Activated gamma-delta T cell (primary cell): Measurements from ENCODE around the gene LRP1B.

Experiments
- DNase-seq: peaks from one replicate; lab custom pipeline; 2025; lab: John Stamatoyannopoulos, UW

The LRP1B gene

GRCh38 chr2:141440072-141440635 lies 690.7 kb downstream of the LRP1B start:
- DNase-seq, result no peak

- no peak for DNase-seq
These were observed 691.3 kb downstream of the LRP1B start for GRCh38 chr2:141439524-141439923.

- DNase-seq, result no peak
These were observed 692.3 kb downstream of the LRP1B start for GRCh38 chr2:141438536-141438935.

- no peak for DNase-seq
These were observed 693.3 kb downstream of the LRP1B start for GRCh38 chr2:141437521-141437920.

- no peak for DNase-seq
These were observed 707.7 kb downstream of the LRP1B start for GRCh38 chr2:141423124-141423523.

DNA sequence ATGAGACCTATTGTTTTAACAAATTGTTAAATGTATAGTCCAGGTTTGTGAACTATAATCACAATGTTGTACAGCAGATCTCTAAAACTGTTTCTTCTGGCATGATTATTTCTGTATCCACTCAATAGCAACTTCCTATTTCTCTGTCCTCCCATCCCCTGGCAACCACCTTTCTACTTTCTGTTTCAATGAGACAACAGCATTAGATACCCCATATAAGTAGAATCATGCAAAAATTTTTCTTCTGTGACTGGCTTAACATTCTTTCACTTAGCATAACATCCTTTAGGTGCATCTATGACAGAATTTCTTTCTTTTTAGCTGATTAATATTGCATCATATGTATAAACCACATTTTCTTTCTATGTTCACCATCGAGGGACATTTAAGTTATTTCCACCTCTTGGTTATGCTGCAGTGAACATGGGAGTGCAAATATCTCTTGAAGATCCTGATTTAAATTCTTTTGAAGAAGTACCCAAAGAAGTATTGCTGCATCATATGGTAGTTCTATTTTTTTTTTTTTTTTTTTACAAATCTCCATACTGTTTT lies 713.5 kb downstream of the LRP1B start:
- DNase-seq, result no peak

- no peak for DNase-seq
These were observed 719.4 kb downstream of the LRP1B start for GRCh38 chr2:141411419-141411818.

- no peak for DNase-seq
These were observed 731.5 kb downstream of the LRP1B start for GRCh38 chr2:141399270-141399669.

DNA sequence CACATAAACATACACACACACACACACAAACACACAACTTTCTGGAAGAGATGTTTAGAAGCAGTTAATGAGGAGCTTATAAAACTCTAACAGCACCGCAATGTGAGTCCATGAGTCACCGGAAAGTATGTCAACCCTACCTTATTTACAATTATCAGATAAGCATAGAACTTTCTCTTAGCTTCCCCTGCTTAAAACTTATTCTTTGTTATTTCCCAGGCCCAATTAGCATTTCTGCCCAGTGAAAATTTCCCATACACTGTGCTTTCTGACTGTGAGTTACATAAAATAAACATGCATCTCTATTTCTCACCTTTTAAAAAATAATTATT lies 737.6 kb downstream of the LRP1B start:
- no peak for DNase-seq

GRCh38 chr2:141392517-141393213 lies 738.2 kb downstream of the LRP1B start:
- no peak for DNase-seq

GRCh38 chr2:141386168-141386567 lies 744.6 kb downstream of the LRP1B start:
- DNase-seq, result no peak

- no peak for DNase-seq
These were observed 746.1 kb downstream of the LRP1B start for GRCh38 chr2:141384676-141385075.

- DNase-seq, result no peak
These were observed 748.9 kb downstream of the LRP1B start for GRCh38 chr2:141381946-141382345.

- DNase-seq, result no peak
These were observed 750.5 kb downstream of the LRP1B start for GRCh38 chr2:141380008-141380979.

- DNase-seq, result no peak
These were observed 766.0 kb downstream of the LRP1B start for GRCh38 chr2:141364821-141365220.

DNA sequence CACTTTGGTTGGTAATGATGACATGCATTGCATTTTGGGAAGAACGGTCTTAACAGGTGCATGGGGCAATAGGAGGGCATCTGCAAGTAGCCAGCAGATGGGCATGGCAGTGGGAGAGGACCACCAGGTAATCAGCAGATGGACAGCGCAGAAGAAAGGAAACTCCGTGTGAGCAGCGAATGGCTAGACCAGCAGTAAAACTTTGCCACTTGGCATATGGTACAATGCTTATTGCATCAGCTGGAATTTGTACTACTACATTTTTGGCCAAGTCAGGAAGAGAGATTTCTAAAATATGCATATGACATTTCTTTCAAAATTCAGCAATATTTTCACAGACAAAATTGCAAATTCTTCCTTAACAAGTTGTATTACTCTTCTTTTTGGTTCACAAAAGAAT lies 768.5 kb downstream of the LRP1B start:
- DNase-seq, result no peak

DNA sequence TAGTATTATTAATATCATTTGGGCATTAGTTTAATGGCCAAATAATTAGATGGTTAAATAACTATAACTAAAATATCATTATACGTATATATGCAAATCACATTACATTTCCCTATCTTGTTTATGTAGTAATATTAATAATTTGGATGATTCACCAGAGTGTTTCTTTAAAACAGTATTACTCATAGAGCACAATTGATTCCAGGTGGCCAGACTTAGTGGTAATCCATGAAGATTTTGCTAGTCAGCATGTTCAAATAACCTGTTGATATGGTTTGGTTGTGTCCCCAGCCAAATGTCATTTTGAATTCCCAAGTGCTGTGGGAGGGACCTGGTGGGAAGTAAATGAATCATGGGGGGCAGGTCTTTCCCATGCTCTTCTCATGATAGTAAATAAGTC lies 782.3 kb downstream of the LRP1B start:
- DNase-seq, result no peak

- DNase-seq, result no peak
These were observed 789.4 kb downstream of the LRP1B start for GRCh38 chr2:141341444-141341843.

GRCh38 chr2:141331127-141331526 lies 799.7 kb downstream of the LRP1B start:
- DNase-seq, result no peak

GRCh38 chr2:141329964-141330363 lies 800.9 kb downstream of the LRP1B start:
- DNase-seq, result no peak

DNA sequence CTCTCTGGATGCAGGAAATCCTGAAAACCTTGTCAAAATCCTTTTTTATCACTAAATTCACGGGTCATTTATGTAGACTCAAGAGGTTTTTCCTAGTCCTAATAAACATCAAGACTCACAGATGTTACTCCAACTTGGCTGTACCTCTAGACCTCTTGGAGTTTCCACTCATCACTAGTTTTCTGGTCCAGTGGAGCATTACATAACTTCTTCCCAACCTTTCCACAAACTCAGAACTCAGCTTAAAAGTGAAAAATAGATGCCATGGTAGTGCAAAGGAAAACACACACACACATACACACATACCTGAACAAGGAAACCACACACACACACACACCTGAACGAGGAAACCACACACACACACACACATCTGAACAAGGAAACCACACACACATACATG lies 807.2 kb downstream of the LRP1B start:
- no peak for DNase-seq

DNA sequence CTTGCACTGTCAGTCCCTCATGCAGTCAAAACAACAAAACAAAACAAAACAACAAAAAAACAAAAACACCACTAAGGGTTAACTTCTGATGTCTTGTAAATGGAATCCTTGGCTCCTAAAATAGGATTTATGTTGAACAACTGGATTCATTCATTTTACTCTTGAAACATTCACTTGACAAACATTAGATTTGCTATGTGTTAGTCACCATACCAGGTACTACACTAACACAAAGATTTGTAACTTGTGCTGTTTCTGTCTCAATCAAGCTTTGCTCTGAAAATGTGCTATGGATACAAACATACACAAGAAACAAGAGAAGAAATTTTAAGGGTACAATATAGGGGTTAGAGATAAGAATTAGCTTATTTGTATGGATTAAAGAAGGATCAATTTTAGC lies 812.8 kb downstream of the LRP1B start:
- DNase-seq, result no peak

- DNase-seq, result no peak
These were observed 814.2 kb downstream of the LRP1B start for GRCh38 chr2:141316606-141317005.
